Kidney epithelial cell (primary cell): ENCODE results near the gene GNAS. TPM values are rescaled to one million over a fixed set of nuclear protein-coding genes. Genes with fewer than 3 reads are reported as not detected.

Experiments used
- DNase-seq: peaks from one replicate; pipeline ENCODE4 v3.0.0-alpha.2; 2010; ENCODE audit warnings: low read depth
- H3K27me3 ChIP-seq: 2 replicates; pipeline ENCODE4 v1.6.0; 2011; ENCODE audit warnings: low read length; ENCODE audit not compliant: control insufficient read depth, insufficient read depth
- H3K36me3 ChIP-seq: 2 replicates; pipeline ENCODE4 v1.5.1; 2011; ENCODE audit warnings: low read length; ENCODE audit not compliant: control insufficient read depth, insufficient read depth
- H3K4me3 ChIP-seq: 2 replicates; pipeline ENCODE4 v1.5.1; 2011; ENCODE audit warnings: low read depth, mild to moderate bottlenecking, control low read depth, low read length
- CTCF ChIP-seq: IDR thresholded peaks from 2 replicates; pipeline ENCODE4 v1.5.1; 2011; ENCODE audit warnings: mild to moderate bottlenecking, moderate library complexity, low read length, control low read depth, inconsistent platforms; ENCODE audit not compliant: insufficient read depth, poor library complexity, severe bottlenecking
- total RNA-seq: library from RNA; depleted of rRNA; stranded (reverse); fragments of >200 nt; gene quantifications from 2 replicates; pipeline ENCODE4 v1.2.3, GENCODE V29; 2015

Gene GNAS
- total RNA-seq, 1 donor from 2014 or later = 851 TPM

DNA sequence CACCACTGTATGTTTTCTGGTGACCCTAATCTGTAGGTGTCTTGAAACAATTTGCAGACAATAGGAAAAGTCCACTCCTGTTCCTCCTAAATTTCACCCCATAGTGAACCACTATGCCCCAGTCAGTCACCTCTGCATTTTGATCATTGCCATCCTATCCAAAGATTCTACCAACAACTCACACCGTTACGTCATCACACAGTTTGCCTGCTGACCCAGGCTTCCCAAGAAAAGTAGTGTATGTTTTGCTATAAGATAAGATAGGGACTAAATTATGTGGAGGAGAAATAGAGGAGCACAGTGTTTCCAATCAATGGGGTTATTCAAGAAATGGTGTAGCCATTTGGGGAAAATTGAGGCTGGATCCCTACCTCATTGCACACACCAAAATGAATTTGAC is 58.8 kb downstream of the GNAS start:
- DNase-seq = no peak
- Histone ChIP-seq H3K4me3 (no peak overlapping the region), H3K36me3 (peaks cover 4% of the 10 kb centered on the region), H3K27me3 (no peaks in the 10 kb centered on the region)
- TF ChIP-seq CTCF = no peak

DNA sequence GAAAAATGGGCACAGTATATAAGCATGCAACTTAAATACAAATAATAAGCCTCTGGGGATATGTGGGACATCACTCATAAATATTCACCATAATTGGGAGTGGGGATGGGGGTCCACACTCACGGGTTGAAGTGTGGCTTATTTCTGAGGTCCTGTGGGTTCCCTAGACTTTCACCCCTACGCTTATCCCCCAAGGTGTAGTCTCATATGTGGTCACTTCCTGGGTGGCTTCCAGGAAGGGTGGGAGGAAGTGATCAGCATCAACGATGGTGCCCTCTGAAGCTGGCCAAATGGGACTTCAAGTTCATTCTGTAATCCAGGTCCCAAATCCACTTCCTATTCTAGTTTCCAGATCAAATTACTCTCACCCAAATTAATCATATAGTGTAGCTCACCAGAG is 59.5 kb downstream of the GNAS start:
- no peak for DNase-seq
- Histone ChIP-seq H3K27me3 (no peaks in the 10 kb centered on the region), H3K4me3 (no peak overlapping the region), H3K36me3 (peaks cover 4% of the 10 kb centered on the region)
- no peak for TF ChIP-seq CTCF

- H3K4me3 ChIP-seq = no peak overlapping the region
- DNase-seq = no peak
- H3K27me3 ChIP-seq = no peaks in the 10 kb centered on the region
- H3K36me3 ChIP-seq = peaks cover 4% of the 10 kb centered on the region
- no peak for TF ChIP-seq CTCF
These were observed 60.6 kb downstream of the GNAS start for GRCh38 chr20:58913079-58913478.

- Histone ChIP-seq H3K27me3 (peaks cover 3% of the 10 kb centered on the region), H3K4me3 (no peak overlapping the region), H3K36me3 (no peaks in the 10 kb centered on the region)
- TF ChIP-seq CTCF = no peak
- DNase-seq = no peak
These were observed 66.1 kb downstream of the GNAS start for GRCh38 chr20:58918621-58919020.

DNA sequence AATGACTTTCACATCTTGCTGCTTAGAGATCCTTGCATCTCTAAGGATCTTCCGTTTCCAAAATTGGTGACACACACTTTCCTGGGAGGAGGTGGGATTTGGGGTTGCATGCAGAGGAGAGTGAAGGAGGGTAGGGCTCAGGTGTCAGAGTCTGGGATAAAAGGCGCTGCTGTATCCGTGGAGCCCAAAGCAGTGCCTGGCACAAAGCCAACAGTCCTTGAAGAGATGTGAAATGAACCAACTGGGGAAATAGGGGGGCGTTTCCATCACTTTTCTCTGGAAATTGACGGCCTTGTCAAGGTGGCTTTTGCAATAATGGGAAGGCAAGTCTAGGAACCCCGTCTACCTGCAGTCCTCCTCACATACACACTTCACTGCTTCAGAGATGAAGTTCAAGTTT is 69.0 kb downstream of the GNAS start:
- TF ChIP-seq CTCF = no peak
- H3K4me3 ChIP-seq = no peak overlapping the region
- DNase-seq = no peak
- no peaks in the 10 kb centered on the region for H3K36me3 ChIP-seq
- H3K27me3 ChIP-seq = peaks cover 3% of the 10 kb centered on the region

- H3K27me3 ChIP-seq = peaks cover 3% of the 10 kb centered on the region
- H3K4me3 ChIP-seq = no peak overlapping the region
- no peaks in the 10 kb centered on the region for H3K36me3 ChIP-seq
- TF ChIP-seq CTCF = no peak
- no peak for DNase-seq
These were observed 69.5 kb downstream of the GNAS start for GRCh38 chr20:58922036-58922435.
